GM12891 (cell line): ENCODE data around the gene MS4A10.

Experiments used
- POLR2A ChIP-seq: IDR thresholded peaks from 2 replicates; pipeline ENCODE4 v1.6.1; 2011; ENCODE audit warnings: low read depth, low read length, control low read depth
- POLR2AphosphoS5 ChIP-seq: IDR thresholded peaks from 2 replicates; pipeline ENCODE4 v1.6.1; 2011; ENCODE audit warnings: low read depth, low read length, control low read depth
- SPI1 ChIP-seq: IDR thresholded peaks from 2 replicates; pipeline ENCODE4 v1.6.1; 2011; ENCODE audit warnings: low read depth, low read length, control low read depth

- TF ChIP-seq SPI1 (no peak), POLR2AphosphoS5 (no peak), POLR2A (no peak)
These were observed 3.4 kb downstream of the MS4A10 start for GRCh38 chr11:60788401-60789125.
